HG03342 (cell line): ENCODE results near the gene CRB2.

Experiments used
- ATAC-seq: cut with Tn5 transposase; IDR thresholded peaks from one replicate; pipeline ENCODE4 v1.9.1; 2021; ENCODE audit warnings: mild to moderate bottlenecking, moderate library complexity; ENCODE audit not compliant: unreplicated experiment

CRB2 gene

DNA sequence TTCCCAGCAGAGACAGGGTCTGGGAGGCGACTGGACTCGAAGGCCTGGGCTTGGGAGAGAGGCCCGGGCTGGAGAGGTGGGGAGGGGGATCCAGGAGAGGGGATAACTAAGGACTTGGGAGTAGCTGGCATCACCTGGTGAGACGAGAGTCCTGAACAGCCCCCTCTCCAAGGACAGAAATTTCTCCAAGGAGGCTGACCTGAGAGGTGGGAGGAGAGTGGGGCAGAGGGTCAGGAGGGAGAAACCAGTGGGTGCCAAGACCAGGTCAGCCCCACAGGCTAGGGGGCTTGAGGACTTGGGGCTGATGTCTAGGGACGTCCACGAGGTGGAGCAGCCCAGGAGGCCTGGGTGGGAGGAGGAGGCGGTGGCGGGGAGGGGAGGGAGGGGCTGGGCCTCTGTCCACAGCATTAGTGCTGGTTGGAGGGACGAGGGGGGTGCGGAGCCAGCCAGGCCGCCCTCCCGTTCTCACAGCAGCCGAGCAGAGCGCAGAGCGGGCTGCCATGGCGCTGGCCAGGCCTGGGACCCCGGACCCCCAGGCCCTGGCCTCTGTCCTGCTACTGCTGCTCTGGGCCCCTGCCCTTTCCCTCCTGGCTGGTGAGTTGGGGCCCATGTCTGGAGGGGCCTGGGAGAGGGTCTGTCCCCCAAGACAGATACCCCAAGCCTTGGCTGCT, at the start of gene CRB2:
Gene CRB2 (plus strand): TSS at position 437 of the 671 bp plus-strand sequence. CDS start 64 bp downstream, at position 501.
- ATAC-seq, result no peak

DNA sequence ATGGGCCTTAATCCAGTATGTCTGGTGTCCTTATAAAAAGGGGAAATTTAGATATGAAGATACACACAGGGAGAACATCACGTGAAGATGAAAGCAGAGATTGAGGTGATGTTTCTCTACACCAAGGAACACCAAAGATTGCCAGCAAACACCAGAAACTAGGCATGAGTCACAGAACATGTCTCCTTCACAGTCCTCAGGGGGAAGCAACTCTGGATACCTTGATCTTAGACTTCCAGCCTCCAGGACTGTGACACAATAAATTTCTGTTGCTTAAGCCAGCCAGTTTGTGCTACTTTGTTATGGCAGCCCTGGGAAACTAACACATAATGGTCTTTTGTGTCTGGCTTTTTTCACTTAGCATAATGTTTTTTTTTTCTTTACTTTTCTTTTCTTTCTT, 46.4 kb upstream of the CRB2 start:
- no peak for ATAC-seq

DNA sequence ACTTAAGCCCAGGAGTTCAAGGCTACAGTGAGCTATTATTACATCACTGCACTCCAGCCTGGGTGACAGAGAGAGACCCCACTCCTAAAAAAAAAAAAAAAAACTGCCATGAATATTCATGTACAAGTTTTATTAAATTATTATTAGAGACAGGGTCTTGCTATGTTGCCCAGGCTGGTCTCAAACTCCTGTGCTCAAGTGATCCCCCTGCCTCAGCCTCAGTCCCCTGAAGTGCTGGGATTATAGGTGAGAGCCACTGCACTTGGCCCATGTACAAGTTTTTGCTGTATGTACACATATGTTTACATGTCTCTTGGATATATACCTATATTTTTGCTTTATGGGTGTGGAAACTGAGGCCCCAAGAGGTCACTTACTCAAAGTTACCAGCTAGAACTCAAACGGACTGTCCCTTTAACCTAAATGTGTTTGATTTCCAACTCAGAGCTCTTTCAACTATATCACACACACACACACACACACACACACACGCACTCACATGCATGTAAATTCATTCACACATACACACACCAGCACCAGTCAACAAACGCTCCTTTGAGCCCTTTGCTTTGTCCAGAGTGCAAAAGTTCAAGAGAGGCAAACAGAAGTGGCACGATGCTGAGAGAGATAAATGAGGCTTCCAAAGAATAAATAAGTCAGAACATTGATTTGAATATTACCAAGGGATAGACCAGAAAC, 45.3 kb upstream of the CRB2 start:
- ATAC-seq, result no peak

GRCh38 chr9:123311250-123311752, 44.7 kb upstream of the CRB2 start:
- no peak for ATAC-seq

DNA sequence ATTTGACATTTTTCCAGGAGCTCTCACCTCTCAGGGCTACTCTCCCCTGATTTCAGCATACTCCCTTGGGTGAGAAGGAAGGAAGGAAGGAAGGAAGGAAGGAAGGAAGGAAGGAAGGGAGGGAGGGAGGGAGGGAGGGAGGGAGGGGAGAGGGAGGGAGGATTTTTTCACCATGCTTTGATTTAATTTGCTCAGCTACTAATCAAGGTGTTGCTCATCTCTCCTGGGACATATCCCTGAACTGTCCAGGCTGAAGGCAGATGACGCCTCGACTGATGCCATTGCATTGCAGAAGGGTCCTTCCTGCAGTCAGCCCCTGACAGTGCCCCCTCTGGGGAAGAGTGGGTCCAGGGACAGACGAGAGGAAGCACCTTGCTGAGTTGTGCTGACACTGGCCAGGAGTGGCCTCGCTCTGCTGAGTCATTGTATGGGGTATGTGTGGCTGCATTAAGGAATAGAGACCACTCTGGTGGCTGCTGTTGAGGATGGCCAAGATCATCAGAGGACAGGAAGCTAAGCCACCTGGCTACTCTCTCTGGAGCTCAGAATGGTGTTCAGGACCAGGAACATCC, 43.6 kb upstream of the CRB2 start:
- no peak for ATAC-seq

DNA sequence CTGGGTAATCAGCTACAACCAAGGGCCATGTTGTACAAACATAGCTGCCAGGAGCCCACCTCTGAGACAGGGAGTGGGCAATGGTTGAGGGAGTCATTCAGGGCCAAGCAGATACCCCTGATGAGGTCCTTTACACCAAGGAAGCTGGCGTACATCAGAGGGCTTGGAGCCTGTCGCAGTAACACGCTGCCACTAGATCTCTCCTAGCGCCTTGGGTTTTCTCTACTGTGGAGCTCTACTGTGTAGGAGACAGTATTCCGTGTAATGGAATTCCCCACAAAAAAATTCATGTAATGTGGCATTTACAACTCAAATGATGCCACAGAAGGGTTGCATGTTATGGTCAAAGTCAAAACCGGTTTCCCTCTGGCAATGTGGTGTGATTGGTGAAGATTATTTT, 41.4 kb upstream of the CRB2 start:
- no peak for ATAC-seq

GRCh38 chr9:123315635-123316034, 40.4 kb upstream of the CRB2 start:
- no peak for ATAC-seq

DNA sequence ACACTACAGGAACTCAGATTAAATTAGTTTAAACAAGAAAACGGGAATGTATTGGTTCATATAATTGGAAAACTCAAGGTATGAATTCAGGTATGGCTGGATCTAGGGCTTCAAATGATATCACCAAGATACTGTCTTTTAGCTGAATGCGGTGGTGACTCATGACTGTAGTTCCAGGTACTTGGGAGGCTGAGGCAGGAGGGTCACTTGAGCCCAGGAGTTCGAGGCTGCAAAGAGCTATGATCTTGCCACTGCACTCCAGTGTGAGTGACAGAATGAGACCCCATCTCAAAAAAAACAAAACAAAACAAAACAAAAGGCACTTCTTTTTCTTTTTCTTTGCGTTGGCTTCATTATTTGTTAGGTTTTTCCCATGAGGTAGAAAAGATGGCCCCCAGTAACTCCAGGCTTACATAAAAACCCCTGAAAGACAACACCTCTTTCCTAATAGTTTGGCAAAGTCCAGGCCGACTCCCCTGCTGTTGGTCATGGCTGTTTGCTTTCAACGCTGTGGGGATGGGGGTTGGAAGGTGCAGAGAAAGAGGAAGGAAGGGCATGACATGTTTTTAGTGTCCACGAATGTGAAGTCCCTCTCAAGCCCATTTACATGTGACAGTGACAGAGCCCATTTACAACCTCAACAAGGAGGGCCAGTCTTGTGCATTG, 39.8 kb upstream of the CRB2 start:
- no peak for ATAC-seq

GRCh38 chr9:123318202-123318601, 37.8 kb upstream of the CRB2 start:
- ATAC-seq, result peak; percentile 53

DNA sequence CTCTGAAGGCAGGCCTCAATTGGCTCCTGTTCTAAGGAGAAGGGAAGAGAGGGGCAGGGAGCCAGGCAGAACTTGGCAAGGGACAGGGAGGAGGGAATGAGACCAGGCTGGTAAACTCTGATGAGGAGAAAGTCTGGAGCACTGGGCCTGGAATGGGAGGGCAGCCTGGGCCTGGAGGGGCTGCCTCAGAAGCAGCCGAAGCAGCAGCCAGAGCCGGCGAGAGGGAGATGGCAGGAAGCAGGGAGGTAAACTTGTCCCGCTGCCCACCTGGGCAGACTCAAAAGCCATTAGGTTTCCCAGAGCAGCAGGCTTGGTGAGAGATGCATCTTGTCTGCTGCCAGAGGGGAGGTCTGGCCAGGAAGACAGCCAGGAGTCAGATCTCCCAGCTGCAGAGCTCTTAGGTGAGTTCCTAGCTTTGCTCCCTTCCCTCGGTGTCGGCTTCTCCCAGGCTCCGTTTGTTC, 37.0 kb upstream of the CRB2 start:
- ATAC-seq, result no peak

GRCh38 chr9:123319541-123320339, 36.3 kb upstream of the CRB2 start:
- ATAC-seq, result no peak

GRCh38 chr9:123320814-123321213, 35.2 kb upstream of the CRB2 start:
- no peak for ATAC-seq

DNA sequence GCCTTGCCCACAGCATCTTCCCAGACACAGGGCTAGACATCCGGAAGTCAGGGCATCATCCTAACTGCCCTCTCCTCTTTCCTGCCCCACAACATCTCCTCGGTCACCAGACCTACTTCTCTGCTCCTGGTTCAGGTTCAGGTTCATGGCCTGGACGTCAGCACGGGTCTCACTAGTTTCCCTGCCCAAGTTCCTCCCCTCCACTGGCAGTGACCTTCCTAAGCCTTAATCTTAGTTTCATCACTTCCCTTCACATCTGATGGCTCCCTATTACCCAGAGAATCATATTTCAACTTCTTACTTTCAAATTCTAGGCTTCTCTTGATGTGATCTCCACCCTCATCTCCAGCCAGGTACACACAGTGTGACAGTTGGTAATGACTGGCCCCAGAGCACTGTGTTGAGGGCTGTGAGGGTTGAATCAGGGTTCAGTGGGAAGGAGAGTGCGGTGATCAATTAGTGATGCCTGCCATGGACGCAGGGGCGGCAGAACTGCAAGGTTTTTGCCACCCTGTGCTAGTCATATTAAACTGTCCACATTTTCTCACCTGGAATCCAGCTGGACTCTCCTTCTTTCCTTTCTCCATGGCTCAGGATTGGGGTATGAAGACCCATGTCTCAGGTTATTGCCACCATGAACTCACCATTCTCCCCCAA, 34.3 kb upstream of the CRB2 start:
- no peak for ATAC-seq

DNA sequence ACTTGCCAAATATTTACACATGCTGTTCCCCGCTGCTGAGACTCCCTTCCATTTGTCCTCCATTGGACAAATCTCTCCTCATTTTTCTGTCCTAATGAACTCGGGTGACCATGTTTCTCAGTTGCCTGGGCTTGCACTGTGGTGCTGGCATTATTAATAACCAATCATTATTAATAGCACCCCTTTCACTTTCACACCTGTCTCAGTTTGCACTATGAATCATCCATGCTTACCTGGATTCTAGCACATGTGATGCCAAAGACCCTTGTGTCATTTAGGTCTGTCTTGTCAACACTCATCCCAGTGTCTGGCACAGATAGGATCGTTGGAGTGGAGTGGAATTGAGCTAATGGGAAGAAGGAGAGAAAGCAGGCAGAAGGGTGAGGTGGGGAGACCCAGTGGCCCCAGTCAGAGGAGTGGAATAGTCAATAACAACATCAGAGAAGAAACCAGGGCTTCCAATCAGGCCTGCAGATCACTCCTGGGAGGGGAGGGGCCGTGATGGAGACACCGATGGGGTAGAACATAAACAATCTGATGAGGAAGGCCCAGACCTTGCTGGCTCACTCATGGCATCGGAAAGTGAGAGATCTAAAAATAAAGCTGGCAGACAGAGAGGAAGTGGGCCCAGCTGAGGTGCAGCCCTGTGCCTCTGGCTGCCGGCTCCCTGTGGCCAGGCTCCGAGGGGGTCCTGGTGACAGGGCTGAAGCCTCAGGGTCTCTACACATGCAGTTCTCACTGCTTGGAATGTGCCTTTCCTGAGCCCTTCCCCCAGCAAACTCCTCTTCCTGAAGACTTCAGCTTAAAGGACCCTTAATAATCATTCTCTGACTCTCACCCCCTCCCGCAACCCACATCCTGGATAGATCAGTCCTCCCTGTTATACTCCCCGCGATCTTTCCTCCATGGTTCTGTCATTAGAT, 33.5 kb upstream of the CRB2 start:
- peak; percentile 41 for ATAC-seq

DNA sequence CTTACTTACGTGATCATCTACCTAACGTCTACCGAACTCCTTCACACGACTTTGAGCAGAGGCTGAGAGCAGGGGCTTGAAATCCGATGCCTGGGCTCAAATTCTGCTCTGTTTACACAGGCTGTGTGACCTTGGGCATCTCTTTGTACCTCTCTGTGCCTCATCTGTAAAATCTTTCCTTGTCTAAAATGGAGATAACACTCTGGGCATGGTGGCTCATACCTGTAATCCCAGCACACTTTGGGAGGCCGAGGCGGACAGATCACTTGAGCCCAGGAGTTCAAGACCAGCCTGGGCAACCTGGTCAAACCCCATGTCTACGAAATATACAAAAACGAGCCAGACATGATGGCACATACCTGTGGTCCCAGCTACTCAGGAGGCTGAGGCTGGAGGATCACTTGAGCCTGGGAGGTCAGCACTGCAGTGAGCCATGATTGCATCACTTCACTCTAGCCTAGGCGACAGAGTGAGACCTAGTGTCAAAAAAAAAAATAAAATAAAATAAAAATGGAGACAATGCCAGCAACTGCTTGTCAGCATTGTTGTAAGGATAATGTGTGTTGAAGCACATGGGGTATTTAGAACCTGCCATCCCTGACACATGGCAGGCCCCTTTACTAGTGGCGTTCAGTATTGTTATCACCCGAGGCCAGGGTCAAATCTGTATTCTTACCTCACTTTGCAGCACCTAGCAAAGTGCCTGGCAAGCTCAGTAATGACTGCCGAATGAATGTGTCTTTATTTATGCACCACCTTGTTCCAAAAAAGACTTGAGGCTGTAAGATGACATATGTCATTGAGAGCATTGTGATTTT, 32.6 kb upstream of the CRB2 start:
- no peak for ATAC-seq

- ATAC-seq, result no peak
Observed at GRCh38 chr9:123324767-123325183, 31.2 kb upstream of the CRB2 start.

DNA sequence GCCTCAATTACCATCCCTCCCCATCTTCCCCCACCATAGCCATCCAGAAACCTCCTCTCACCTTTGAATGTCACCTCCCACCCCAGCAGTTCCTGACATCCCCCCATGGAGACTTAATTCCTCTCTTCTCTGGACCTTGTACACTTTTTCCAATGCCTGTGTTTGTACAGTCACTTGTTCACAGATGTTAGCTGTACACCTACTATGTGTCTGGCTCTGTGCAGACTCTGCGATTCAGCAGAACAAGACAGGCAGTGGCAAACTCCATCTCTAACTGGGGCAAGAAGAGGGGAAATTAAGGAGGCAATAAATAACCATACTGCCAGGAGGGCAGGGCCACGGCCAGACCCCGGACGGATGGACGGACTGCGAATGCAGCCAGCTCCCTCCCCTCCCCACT, 29.8 kb upstream of the CRB2 start:
- no peak for ATAC-seq

- peak; percentile 71 for ATAC-seq
Observed at GRCh38 chr9:123326662-123327093, 29.3 kb upstream of the CRB2 start.
